DOHH2 (cell line): ENCODE results near the gene UPK1A.

Source experiments
- CTCF ChIP-seq: fragments of 200-600 bp; sonication (generic); IDR thresholded peaks from one replicate; pipeline ENCODE4 v1.5.1; 2014; ENCODE audit warnings: antibody characterized with exemption, mild to moderate bottlenecking, low read depth, low read length; ENCODE audit not compliant: poor library complexity, severe bottlenecking
- EZH2phosphoT487 ChIP-seq: fragments of 200-600 bp; sonication (generic); IDR thresholded peaks from 2 replicates; pipeline ENCODE4 v1.6.1; 2017; ENCODE audit warnings: borderline replicate concordance, mild to moderate bottlenecking, antibody characterized with exemption, low read length, moderate library complexity, mixed read lengths

GRCh38 chr19:35715355-35715809 lies 49.1 kb downstream of the UPK1A start:
- TF ChIP-seq CTCF, result no peak
- no peak for TF ChIP-seq EZH2phosphoT487
